ENCODE data around the gene EVI5L. TPM values are rescaled to one million over a fixed set of nuclear protein-coding genes. Genes with fewer than 3 reads are reported as not detected.

The EVI5L gene
- total and polyA plus RNA-seq, 3 experiments from 2014 or later = 2.9 to 7.4 (median 6.7) TPM

DNA sequence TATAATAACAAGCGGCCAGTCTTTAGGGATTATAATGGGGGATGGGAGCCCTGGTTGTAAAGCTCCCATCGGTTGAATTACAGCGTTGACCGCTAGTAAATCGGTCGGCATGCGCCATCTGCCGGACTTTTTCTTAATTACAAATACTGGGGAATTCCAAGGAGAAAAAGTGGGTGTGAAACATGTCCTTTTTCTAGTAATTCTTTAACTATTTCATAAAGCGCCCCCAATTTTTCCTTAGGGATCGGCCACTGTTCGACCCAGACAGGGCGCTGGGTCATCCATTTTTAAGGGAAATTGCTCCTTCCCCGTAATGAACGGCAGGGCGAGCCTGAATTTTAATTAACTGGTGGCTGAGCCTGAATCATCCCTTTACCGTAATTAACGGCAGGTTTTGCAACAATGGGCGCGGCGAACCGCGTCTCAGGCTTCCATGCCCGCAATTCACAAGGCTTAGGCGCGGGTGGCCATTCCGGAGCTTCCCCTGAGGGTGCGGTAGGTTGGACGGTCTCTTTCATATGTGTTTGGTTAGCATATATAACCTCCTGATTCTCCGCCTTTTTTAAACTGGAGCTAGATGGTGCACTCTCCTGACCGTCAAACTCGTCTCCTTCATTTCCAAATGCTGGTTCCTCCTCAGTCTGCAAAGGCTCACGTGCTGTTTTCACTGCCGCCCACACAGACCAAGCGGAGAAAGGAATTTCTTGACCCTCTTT, 30.2 kb upstream of the EVI5L start:
- DNase-seq = peak; percentile 18 to 62 (median 44)

DNA sequence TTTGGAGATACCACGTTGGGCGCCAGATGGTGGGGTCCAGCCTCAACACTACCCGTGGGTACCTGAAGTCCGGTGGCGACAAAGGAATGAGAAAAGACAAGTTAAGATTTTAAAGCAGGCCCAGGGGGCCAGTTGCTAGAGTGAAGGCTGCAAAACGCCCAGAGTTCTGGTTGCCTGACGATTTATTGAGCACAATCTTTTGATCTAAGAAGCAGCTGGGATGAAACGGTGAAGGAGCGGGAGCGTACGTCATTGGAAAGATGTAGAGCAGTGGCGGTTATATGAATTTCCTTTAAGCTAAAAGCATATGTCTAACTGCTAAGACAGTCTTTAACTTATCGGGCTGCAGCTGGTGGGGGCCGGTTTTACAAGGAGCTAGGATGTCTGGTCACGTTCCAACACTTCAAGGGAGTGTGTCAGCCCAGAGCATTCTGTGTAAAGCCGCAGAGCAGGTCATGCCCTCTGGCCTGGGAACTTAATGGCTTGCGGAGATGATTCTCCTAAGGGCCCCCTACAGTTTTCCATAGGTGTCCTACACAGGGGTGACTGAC, 28.9 kb upstream of the EVI5L start:
- DNase-seq = no peak
- H3K36me3 ChIP-seq (ENCODE audit: insufficient read depth, low read length) = no peaks in the 10 kb centered on the region
- Mint-ChIP-seq H3K27me3 (peaks cover 17 to 45% of the 10 kb centered on the region in 2 donors), H3K27ac (no peak overlapping the region), H3K9me3 (peaks cover 0 to 3% (median 0%) of the 10 kb centered on the region in 5 donors), H3K36me3 (no peaks in the 10 kb centered on the region), H3K4me3 (no peak overlapping the region), H3K4me1 (peaks cover 4 to 12% (median 11%) of the 10 kb centered on the region in 3 donors)
- peaks cover 11% of the 10 kb centered on the region for H3K4me1 ChIP-seq (ENCODE audit: insufficient read depth, low read length)
- CTCF ChIA-PET = interaction anchor here (0.8 to 6.9 kb wide), 9 partner anchors 17 to 232 kb away, joined by 3 to 61 read pairs (median 5); partner anchors contain the start of genes MCEMP1 and TRAPPC5
- peaks cover 11% of the 10 kb centered on the region for H3K27me3 ChIP-seq (ENCODE audit: insufficient read depth, low read length, poor library complexity, severe bottlenecking)
- POLR2A ChIA-PET = no interaction called here
- no peak overlapping the region for H3K27ac ChIP-seq (ENCODE audit: low read depth, low read length)
- H3K9me3 ChIP-seq (ENCODE audit: low read length) = no peaks in the 10 kb centered on the region
- H3K4me3 ChIP-seq (ENCODE audit: low read length) = no peak overlapping the region

More for the DNA sequence above, 30.2 kb upstream of the EVI5L start:
- Histone ChIP-seq H3K36me3 (ENCODE audit: insufficient read depth, low read length) (no peaks in the 10 kb centered on the region), H3K9me3 (ENCODE audit: low read length) (no peaks in the 10 kb centered on the region), H3K27ac (ENCODE audit: low read depth, low read length) (no peak overlapping the region), H3K4me1 (ENCODE audit: insufficient read depth, low read length) (peaks cover 11% of the 10 kb centered on the region), H3K27me3 (ENCODE audit: insufficient read depth, low read length, poor library complexity, severe bottlenecking) (peaks cover 11% of the 10 kb centered on the region), H3K4me3 (ENCODE audit: low read length) (no peak overlapping the region)
- ChIA-PET CTCF (interaction anchor here (0.6 to 6.9 kb wide), 14 partner anchors 11 to 231 kb away, joined by 3 to 61 read pairs (median 4); partner anchors contain the start of gene TRAPPC5), POLR2A (interaction anchor here (0.6 to 1.6 kb wide), 3 partner anchors 44 to 232 kb away, joined by 3 to 6 read pairs (median 3); no protein-coding TSS in a partner anchor)
- Mint-ChIP-seq H3K27me3 (peaks cover 17 to 42% of the 10 kb centered on the region in 2 donors), H3K4me3 (no peak overlapping the region), H3K9me3 (peaks cover 0 to 3% (median 0%) of the 10 kb centered on the region in 5 donors), H3K36me3 (no peaks in the 10 kb centered on the region), H3K27ac (peak overlapping the region in 2 of 8 donors; percentile 27 to 50), H3K4me1 (peaks cover 4 to 12% (median 11%) of the 10 kb centered on the region in 3 donors)

DNA sequence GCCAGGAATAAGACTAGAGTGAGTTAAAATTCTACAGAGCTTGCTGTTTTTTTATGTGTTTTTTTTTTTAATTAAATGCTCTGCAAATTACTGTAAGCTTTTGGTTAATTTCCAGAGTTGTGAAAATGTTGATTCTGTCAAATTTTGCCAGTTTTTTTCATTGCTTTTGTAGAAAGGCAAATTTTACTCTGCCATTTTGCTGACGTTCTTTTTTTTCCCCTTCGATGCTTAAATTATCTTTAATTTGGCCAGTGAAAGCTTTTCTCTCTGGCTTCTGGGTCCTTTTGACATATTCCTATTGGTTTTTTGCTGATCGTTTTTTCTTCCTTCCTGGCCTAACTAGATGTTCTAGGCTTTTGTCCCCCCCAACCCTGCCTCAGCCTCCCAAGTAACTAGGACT, 23.8 kb upstream of the EVI5L start:
- Mint-ChIP-seq H3K27ac (no peak overlapping the region), H3K27me3 (peaks cover 10 to 22% of the 10 kb centered on the region in 2 donors), H3K4me1 (peaks cover 10 to 16% (median 11%) of the 10 kb centered on the region in 3 donors), H3K4me3 (no peak overlapping the region), H3K36me3 (peaks cover 0 to 9% (median 0%) of the 10 kb centered on the region in 3 donors), H3K9me3 (peaks cover 4 to 8% (median 6%) of the 10 kb centered on the region in 5 donors)
- ChIA-PET CTCF (interaction anchor here (1.8 to 2.0 kb wide), 2 partner anchors 126 to 238 kb away, joined by 5 to 8 read pairs; partner anchors contain the start of gene TRAPPC5), POLR2A (interaction anchor here (0.7 to 1.1 kb wide), 2 partner anchors 24 to 91 kb away, joined by 4 to 6 read pairs; partner anchors contain the start of gene EVI5L)
- no peak for DNase-seq
- Histone ChIP-seq H3K27ac (ENCODE audit: low read depth, low read length) (no peak overlapping the region), H3K9me3 (ENCODE audit: low read length) (peaks cover 3% of the 10 kb centered on the region), H3K4me1 (ENCODE audit: insufficient read depth, low read length) (peaks cover 8% of the 10 kb centered on the region), H3K27me3 (ENCODE audit: insufficient read depth, low read length, poor library complexity, severe bottlenecking) (peaks cover 6% of the 10 kb centered on the region), H3K4me3 (ENCODE audit: low read length) (no peak overlapping the region), H3K36me3 (ENCODE audit: insufficient read depth, low read length) (no peaks in the 10 kb centered on the region)

DNA sequence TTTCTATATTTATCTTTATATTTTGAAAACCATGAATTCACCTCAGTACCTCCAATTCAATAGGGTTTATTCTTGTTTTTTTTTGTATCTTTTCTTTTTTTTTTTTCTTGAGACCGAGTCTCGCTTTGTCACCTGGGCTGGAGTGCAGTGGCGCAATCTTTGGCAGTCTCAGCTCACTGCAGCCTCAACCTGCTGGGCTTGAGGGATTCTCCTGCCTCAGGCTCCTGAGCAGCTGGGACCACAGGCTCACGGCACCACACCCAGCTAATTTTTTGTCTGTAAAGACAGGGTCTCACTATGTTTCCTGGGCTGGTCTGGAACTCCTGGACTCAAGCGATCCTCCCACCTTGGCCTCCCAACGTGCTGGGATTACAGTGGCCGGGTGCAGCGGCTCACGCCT, 23.1 kb upstream of the EVI5L start:
- POLR2A ChIA-PET = no interaction called here
- Histone ChIP-seq H3K4me3 (ENCODE audit: low read length) (no peak overlapping the region), H3K36me3 (ENCODE audit: insufficient read depth, low read length) (no peaks in the 10 kb centered on the region), H3K9me3 (ENCODE audit: low read length) (peaks cover 3% of the 10 kb centered on the region), H3K27me3 (ENCODE audit: insufficient read depth, low read length, poor library complexity, severe bottlenecking) (peaks cover 6% of the 10 kb centered on the region), H3K4me1 (ENCODE audit: insufficient read depth, low read length) (peaks cover 8% of the 10 kb centered on the region), H3K27ac (ENCODE audit: low read depth, low read length) (no peak overlapping the region)
- DNase-seq = no peak
- Mint-ChIP-seq H3K9me3 (peaks cover 6 to 13% (median 8%) of the 10 kb centered on the region in 5 donors), H3K27ac (peak overlapping the region in 1 of 8 donors; percentile 88), H3K36me3 (peaks cover 0 to 15% (median 1%) of the 10 kb centered on the region in 3 donors), H3K4me3 (no peak overlapping the region), H3K4me1 (peaks cover 10 to 16% (median 11%) of the 10 kb centered on the region in 3 donors), H3K27me3 (peaks cover 7 to 27% of the 10 kb centered on the region in 2 donors)
- CTCF ChIA-PET = interaction anchor here (1.8 to 2.0 kb wide), 2 partner anchors 126 to 239 kb away, joined by 5 to 8 read pairs; partner anchors contain the start of gene TRAPPC5

DNA sequence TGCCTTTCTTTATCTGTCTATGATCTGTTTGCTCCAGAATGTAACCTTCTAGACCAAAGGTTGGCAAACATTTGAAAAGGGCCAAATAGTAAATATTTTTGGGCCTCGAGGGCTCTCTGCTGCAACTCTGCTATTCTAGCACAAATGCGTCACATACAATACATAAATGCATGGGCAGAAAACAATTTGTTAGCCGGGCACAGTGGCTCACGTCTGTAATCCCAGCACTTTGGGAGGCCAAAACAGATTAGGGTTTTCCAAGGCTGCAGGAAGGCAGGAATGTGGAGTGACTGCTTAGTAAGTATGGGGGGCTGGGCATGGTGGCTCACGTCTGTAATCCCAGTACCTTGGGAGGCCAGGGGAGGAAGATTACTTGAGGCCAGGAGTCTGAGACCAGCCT, 21.9 kb upstream of the EVI5L start:
- ChIA-PET CTCF (no interaction called here), POLR2A (no interaction called here)
- Histone ChIP-seq H3K9me3 (ENCODE audit: low read length) (peaks cover 3% of the 10 kb centered on the region), H3K4me1 (ENCODE audit: insufficient read depth, low read length) (peaks cover 8% of the 10 kb centered on the region), H3K27ac (ENCODE audit: low read depth, low read length) (no peak overlapping the region), H3K36me3 (ENCODE audit: insufficient read depth, low read length) (no peaks in the 10 kb centered on the region), H3K4me3 (ENCODE audit: low read length) (no peak overlapping the region), H3K27me3 (ENCODE audit: insufficient read depth, low read length, poor library complexity, severe bottlenecking) (peaks cover 6% of the 10 kb centered on the region)
- Mint-ChIP-seq H3K36me3 (peaks cover 0 to 20% (median 3%) of the 10 kb centered on the region in 3 donors), H3K27ac (peak overlapping the region in 5 of 8 donors; percentile 21 to 88 (median 80)), H3K27me3 (peaks cover 4 to 16% of the 10 kb centered on the region in 2 donors), H3K4me3 (peak overlapping the region in 3 of 7 donors; percentile 16 to 65 (median 18)), H3K4me1 (peaks cover 10 to 16% (median 11%) of the 10 kb centered on the region in 3 donors), H3K9me3 (peaks cover 10 to 19% (median 12%) of the 10 kb centered on the region in 5 donors)
- no peak for DNase-seq

DNA sequence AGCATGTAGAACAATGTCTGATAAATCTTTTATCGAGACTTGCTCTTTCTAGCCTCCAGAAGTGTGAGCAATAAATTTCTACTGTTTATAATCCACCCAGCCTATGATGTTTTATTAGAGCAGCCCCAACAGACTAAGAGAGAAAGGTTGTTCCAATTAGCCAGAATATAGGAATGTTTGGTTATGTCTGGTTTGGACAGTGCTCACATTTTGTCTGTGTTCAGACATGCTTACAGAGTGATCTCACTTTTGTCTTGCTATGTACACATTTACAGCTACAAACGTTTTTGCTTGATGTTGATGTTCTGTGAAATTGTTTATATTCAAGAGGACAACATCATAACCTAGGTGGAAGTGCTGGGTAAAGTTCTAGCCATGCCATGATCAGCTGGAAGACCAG, 18.0 kb upstream of the EVI5L start:
- peak overlapping the region in 1 of 7 donors; percentile 14 for H3K4me3 Mint-ChIP-seq
- peaks cover 22 to 35% (median 27%) of the 10 kb centered on the region in 3 donors for H3K4me1 Mint-ChIP-seq
- H3K27me3 Mint-ChIP-seq = peaks cover 7 to 21% of the 10 kb centered on the region in 2 donors
- H3K4me3 ChIP-seq (ENCODE audit: low read length) = no peak overlapping the region
- peaks cover 12 to 22% (median 15%) of the 10 kb centered on the region in 5 donors for H3K9me3 Mint-ChIP-seq
- no peak for DNase-seq
- H3K27me3 ChIP-seq (ENCODE audit: insufficient read depth, low read length, poor library complexity, severe bottlenecking) = no peaks in the 10 kb centered on the region
- peaks cover 0 to 20% (median 3%) of the 10 kb centered on the region in 3 donors for H3K36me3 Mint-ChIP-seq
- peaks cover 3% of the 10 kb centered on the region for H3K9me3 ChIP-seq (ENCODE audit: low read length)
- POLR2A ChIA-PET = no interaction called here
- CTCF ChIA-PET = no interaction called here
- H3K27ac Mint-ChIP-seq = no peak overlapping the region
- no peaks in the 10 kb centered on the region for H3K36me3 ChIP-seq (ENCODE audit: insufficient read depth, low read length)
- H3K27ac ChIP-seq (ENCODE audit: low read depth, low read length) = no peak overlapping the region
- H3K4me1 ChIP-seq (ENCODE audit: insufficient read depth, low read length) = peaks cover 20% of the 10 kb centered on the region

DNA sequence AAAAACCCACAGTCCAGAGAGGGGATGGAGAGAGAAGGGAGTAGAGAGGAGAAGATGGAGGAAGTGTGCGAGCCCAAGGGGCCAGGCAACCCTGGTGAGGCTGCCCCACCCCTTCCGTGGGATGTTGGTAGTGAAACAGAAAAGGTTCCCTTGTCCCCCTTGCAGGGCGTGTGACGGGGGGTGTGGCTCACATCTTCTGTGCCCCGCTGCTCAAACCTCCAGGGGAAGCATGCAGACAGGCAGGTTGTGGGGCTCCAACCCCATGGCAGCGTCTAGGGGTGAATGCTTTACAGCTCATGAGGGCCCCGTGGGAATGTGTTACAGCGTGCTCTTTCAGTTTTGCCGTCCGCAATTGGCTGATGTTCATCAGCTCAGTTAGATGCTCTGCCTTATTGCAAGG, 14.7 kb upstream of the EVI5L start:
- peaks cover 12 to 26% (median 19%) of the 10 kb centered on the region in 5 donors for H3K9me3 Mint-ChIP-seq
- peak in 1 of 5 donors; percentile 16 for DNase-seq
- H3K36me3 ChIP-seq (ENCODE audit: insufficient read depth, low read length) = no peaks in the 10 kb centered on the region
- no peak overlapping the region for H3K4me3 ChIP-seq (ENCODE audit: low read length)
- peak overlapping the region in 5 of 8 donors; percentile 19 to 59 (median 44) for H3K27ac Mint-ChIP-seq
- H3K27me3 Mint-ChIP-seq = peaks cover 17 to 43% of the 10 kb centered on the region in 2 donors
- H3K4me1 ChIP-seq (ENCODE audit: insufficient read depth, low read length) = peaks cover 13% of the 10 kb centered on the region
- POLR2A ChIA-PET = no interaction called here
- H3K4me1 Mint-ChIP-seq = peaks cover 12 to 19% (median 16%) of the 10 kb centered on the region in 3 donors
- peaks cover 0 to 17% (median 4%) of the 10 kb centered on the region in 3 donors for H3K36me3 Mint-ChIP-seq
- peaks cover 3% of the 10 kb centered on the region for H3K9me3 ChIP-seq (ENCODE audit: low read length)
- CTCF ChIA-PET = no interaction called here
- peak overlapping the region in 6 of 7 donors; percentile 33 to 78 (median 66) for H3K4me3 Mint-ChIP-seq
- no peak overlapping the region for H3K27ac ChIP-seq (ENCODE audit: low read depth, low read length)
- peaks cover 3% of the 10 kb centered on the region for H3K27me3 ChIP-seq (ENCODE audit: insufficient read depth, low read length, poor library complexity, severe bottlenecking)

Measured in CD8-positive, alpha-beta memory T cell (primary cell).